ENCODE measurements around the gene TRPM3.

The TRPM3 gene

DNA sequence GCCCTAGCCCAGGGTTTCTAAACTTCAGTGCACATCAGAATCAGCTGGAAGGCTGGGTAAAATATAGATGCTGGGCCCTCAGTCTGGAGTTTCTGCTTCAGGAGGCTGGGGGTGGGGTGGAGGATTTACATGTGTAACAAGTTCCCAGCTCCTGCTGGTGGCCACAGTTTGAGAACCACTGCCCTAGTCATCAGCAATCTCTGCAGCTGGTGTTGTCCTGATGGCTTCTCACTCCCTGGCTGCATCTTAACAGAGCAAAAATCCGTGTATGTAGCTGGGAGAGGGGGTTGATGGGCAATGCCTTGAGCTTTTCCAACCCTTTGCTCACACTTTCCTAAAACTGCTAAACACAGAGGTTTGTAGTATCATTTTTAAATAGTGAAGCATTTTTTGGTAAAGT is 520.9 kb downstream of the TRPM3 start:
- Mint-ChIP-seq H3K36me3 (no peaks in the 10 kb centered on the region), H3K9me3 (no peaks in the 10 kb centered on the region), H3K4me1 (no peaks in the 10 kb centered on the region), H3K4me3 (no peak overlapping the region), H3K27ac (no peak overlapping the region)
- ATAC-seq, result no peak
- no peak for DNase-seq (ENCODE audit: low spot score in 2 of 2)

- Mint-ChIP-seq H3K4me3 (no peak overlapping the region), H3K36me3 (no peaks in the 10 kb centered on the region), H3K4me1 (no peaks in the 10 kb centered on the region), H3K27ac (no peak overlapping the region), H3K9me3 (no peaks in the 10 kb centered on the region)
- ATAC-seq, result no peak
- DNase-seq (ENCODE audit: low spot score in 2 of 2), result no peak
Observed at GRCh38 chr9:70597886-70598285, 523.5 kb downstream of the TRPM3 start.

DNA sequence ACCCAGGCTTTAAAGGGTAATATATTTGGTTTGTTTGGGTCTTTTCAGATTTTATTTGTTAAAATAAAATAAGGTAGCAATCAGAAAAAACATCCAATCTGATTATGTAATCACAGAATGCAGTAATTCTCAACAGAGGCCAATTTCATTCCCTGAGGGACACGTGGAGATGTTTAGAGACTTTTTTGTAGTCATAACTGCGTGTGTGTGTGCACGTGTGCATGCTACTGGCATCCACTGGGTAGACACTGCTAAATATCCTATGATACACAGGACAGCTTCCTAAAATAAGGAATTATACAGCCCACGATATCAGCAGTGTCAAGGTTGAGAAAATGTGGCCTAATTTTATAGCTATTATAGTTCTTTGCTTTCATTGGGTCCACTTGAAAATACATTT is 526.2 kb downstream of the TRPM3 start:
- H3K9me3 Mint-ChIP-seq, result no peaks in the 10 kb centered on the region
- H3K4me3 Mint-ChIP-seq, result no peak overlapping the region
- no peak overlapping the region for H3K27ac Mint-ChIP-seq
- no peak for ATAC-seq
- no peak for DNase-seq (ENCODE audit: low spot score in 2 of 2)
- H3K36me3 Mint-ChIP-seq, result no peaks in the 10 kb centered on the region
- H3K4me1 Mint-ChIP-seq, result no peaks in the 10 kb centered on the region

DNA sequence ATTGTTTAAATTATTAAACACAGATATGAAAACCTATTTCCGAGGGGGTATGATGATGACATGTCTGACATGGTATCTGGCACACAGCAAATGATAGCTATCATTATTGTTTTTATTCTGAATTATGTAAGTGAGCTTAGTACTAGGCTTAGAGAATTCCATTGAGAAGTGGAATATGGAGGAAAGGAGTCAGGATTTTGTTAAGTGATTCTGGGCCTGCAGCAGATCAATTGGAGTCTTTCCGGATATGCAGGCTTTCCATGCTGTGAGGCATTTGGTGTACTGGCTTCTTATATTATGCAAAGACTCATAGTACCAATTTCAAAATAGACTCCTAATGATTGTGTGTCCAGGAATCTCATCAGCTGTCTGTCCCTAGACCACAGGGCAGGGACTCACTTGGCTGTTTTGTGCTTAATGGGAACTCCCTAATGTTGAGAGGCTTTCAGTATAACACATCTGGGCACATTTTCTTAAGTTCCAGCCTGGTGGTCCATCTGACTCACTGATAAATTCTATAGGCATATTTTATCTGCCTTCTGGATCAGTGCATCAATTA is 527.0 kb downstream of the TRPM3 start:
- Mint-ChIP-seq H3K9me3 (no peaks in the 10 kb centered on the region), H3K27ac (no peak overlapping the region), H3K36me3 (no peaks in the 10 kb centered on the region), H3K4me1 (no peaks in the 10 kb centered on the region), H3K4me3 (no peak overlapping the region)
- DNase-seq (ENCODE audit: low spot score in 2 of 2) (no peak), ATAC-seq (no peak)

- no peaks in the 10 kb centered on the region for H3K4me1 Mint-ChIP-seq
- ATAC-seq (no peak), DNase-seq (ENCODE audit: low spot score in 2 of 2) (no peak)
- H3K36me3 Mint-ChIP-seq, result no peaks in the 10 kb centered on the region
- H3K4me3 Mint-ChIP-seq, result no peak overlapping the region
- no peak overlapping the region for H3K27ac Mint-ChIP-seq
- H3K9me3 Mint-ChIP-seq, result no peaks in the 10 kb centered on the region
Observed at GRCh38 chr9:70593241-70593640, 528.2 kb downstream of the TRPM3 start.

DNA sequence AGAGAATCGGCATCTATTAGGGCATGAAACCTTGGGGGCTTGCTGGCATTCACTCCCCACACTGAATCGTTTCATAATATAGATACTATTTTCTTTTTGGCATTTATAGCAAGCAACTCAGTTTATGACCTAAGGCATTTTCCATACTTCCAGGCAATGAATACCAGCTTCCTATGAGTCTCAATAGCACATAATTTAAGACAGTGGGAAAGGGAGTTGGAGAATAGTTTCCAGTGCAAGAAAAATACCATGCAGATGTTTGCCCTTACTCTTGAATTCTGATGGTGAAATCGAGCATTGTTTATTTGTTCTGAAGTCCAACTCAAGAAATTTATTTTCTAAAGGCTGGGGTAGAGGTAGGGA is 531.1 kb downstream of the TRPM3 start:
- Mint-ChIP-seq H3K36me3 (no peaks in the 10 kb centered on the region), H3K4me3 (no peak overlapping the region), H3K27ac (no peak overlapping the region), H3K4me1 (no peaks in the 10 kb centered on the region), H3K9me3 (no peaks in the 10 kb centered on the region)
- ATAC-seq (no peak), DNase-seq (ENCODE audit: low spot score in 2 of 2) (no peak)

GRCh38 chr9:70589571-70590314 is 531.7 kb downstream of the TRPM3 start:
- no peak for ATAC-seq
- Mint-ChIP-seq H3K4me3 (no peak overlapping the region), H3K36me3 (no peaks in the 10 kb centered on the region), H3K9me3 (no peaks in the 10 kb centered on the region), H3K4me1 (no peaks in the 10 kb centered on the region), H3K27ac (no peak overlapping the region)
- DNase-seq (ENCODE audit: low spot score in 2 of 2), result no peak

GRCh38 chr9:70588999-70589398 is 532.4 kb downstream of the TRPM3 start:
- Mint-ChIP-seq H3K27ac (no peak overlapping the region), H3K9me3 (no peaks in the 10 kb centered on the region), H3K36me3 (no peaks in the 10 kb centered on the region), H3K4me3 (no peak overlapping the region), H3K4me1 (no peaks in the 10 kb centered on the region)
- no peak for ATAC-seq
- no peak for DNase-seq (ENCODE audit: low spot score in 2 of 2)

- Mint-ChIP-seq H3K9me3 (no peaks in the 10 kb centered on the region), H3K4me1 (no peaks in the 10 kb centered on the region), H3K27ac (no peak overlapping the region), H3K4me3 (no peak overlapping the region), H3K36me3 (no peaks in the 10 kb centered on the region)
- ATAC-seq, result no peak
- no peak for DNase-seq (ENCODE audit: low spot score in 2 of 2)
Observed at GRCh38 chr9:70588381-70588780, 533.0 kb downstream of the TRPM3 start.

DNA sequence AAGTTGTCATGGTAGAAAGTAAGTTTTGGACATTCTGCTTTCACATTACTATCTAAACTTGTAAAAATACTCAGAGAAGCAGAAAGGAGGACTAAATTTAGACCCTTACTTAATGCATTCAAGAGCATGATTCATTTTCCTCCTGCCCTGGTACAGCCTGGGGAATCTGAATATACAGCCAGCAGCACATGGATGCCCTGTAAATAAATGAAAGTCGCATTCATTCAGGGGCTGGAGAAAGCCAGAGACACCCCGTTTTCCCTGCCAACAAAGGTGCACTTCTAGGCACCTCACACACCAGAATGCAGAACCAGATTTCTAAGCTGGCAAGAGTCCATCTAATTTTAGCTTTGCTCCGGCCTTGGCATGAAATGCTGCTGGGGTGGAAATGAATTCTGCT is 534.2 kb downstream of the TRPM3 start:
- Mint-ChIP-seq H3K4me3 (no peak overlapping the region), H3K4me1 (no peaks in the 10 kb centered on the region), H3K36me3 (no peaks in the 10 kb centered on the region), H3K27ac (no peak overlapping the region), H3K9me3 (no peaks in the 10 kb centered on the region)
- DNase-seq (ENCODE audit: low spot score in 2 of 2) (no peak), ATAC-seq (no peak)

DNA sequence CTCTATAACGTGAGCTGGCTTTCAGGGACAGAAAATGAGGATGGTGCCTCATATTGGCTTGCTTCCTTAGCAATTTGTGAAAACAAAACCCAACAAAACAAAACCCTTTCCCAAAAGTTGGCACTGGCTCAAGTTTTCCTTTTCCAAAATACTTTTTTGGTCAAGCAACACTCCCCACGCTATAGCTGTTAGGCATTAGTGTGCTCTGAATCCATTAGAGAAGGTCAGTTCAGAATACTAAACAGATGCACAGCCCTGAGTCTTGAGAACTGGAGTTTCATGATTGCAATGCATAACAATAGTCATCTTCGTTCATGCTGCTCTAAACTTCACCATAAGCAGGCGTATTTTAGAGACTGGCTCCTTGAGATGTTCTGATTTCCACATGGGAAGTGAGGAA is 534.9 kb downstream of the TRPM3 start:
- DNase-seq (ENCODE audit: low spot score in 2 of 2), result no peak
- Mint-ChIP-seq H3K4me3 (no peak overlapping the region), H3K36me3 (no peaks in the 10 kb centered on the region), H3K27ac (no peak overlapping the region), H3K4me1 (no peaks in the 10 kb centered on the region), H3K9me3 (no peaks in the 10 kb centered on the region)
- ATAC-seq, result no peak

DNA sequence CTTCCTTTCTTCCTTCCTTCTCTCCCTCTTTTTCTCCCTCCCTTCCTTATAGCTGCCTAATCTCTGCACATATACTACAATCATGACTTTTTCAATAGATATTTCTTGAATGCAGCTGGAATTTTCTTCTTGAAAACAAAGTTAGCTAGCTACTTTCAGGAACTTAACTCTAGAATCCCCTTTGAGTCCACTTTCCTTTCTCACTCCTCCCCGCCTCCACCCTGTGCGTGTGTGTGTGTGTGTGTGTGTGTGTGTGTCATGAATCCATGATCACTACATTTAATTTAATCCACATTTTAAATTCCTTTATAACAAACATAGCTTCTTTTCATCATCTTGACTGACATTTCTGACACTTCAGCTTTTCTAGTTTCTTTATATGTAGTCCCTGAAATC is 539.5 kb downstream of the TRPM3 start:
- ATAC-seq (no peak), DNase-seq (ENCODE audit: low spot score in 2 of 2) (no peak)
- Mint-ChIP-seq H3K9me3 (no peaks in the 10 kb centered on the region), H3K27ac (no peak overlapping the region), H3K36me3 (no peaks in the 10 kb centered on the region), H3K4me1 (no peaks in the 10 kb centered on the region), H3K4me3 (no peak overlapping the region)

DNA sequence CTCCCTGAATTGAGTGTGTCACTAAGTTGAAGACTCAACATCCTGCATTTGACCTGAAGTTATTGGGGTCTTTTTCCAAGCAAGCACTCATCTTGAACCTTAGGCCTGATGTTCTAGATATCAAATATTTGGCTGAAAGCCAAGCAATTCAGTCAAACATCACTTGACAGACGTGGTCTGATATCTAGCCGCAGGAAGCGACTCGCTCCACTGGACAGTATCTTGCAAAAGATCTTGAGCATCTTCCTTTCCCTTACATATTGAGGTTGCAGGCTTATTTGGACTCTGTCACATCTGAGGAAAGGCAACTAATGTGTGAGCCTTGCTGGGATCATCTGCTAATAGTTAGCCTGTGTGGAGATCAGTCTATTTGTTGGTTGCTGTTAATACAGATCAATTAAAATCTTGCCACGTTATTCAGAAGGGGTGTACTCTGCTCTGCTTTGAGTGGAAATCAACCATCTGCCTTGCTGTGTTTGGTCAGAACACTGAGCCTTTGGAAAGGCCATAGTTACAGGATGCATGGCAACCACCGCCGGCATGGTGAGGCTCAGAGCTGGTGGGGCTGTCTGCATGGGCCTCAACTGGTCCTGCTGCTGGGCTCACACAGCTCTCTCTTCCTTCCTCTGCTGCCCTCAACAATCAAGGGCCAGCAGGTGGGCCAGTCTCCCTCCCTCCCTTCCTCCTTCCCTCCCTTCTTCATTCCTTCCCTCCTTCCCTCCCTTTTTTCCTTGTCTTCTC is 540.0 kb downstream of the TRPM3 start:
- H3K9me3 Mint-ChIP-seq, result no peaks in the 10 kb centered on the region

DNA sequence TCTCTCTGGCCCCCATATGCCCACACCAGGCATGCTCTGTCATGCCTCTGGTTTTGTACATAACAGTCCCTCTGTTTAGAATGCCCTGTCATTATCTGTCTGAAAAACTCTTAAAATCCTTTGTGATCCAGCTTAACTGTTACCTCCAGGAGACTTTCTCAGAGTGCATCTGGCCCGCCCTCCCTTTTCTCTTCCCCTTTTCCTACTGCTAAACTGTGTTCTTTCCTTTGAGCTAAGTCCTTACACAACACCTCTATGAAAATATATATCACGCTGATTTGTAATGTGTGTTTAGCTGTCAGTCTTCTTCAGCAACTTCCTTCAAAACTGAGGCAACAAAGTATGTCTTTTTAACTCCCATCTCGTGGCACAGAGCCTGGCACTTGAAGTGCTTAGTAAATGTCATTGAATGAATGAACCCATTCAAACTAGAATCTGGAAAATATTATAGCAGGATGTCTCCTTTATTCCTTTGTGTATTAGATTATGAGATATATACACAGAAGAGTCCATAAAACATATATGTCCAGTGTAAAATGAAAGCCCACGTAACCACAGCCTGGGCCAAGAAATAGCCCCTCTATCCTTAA is 540.7 kb downstream of the TRPM3 start:
- H3K36me3 Mint-ChIP-seq, result no peaks in the 10 kb centered on the region
- no peak for ATAC-seq

More for the DNA sequence above, 540.0 kb downstream of the TRPM3 start:
- Mint-ChIP-seq H3K4me3 (no peak overlapping the region), H3K36me3 (no peaks in the 10 kb centered on the region), H3K27ac (no peak overlapping the region), H3K4me1 (no peaks in the 10 kb centered on the region)
- DNase-seq (ENCODE audit: low spot score in 2 of 2), result no peak
- ATAC-seq, result no peak

DNA sequence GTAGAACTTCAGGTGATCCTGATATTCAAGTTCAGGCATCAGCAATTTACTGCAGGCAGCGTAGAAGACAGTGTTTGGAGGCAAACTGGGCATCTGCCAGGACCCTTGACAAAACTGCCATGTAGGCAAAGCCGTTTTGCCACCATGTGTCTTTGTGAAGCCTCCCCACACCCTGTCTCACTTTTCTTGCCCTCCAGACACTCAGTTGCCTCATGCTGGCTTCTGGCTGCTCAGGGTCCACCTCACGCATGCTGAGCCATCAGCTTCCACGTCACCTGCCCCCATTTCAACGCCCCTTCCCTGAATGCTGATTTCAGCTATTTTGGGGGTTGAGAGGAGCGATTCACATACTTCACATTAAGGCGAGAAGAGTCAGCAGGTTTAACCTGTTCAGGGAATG is 541.7 kb downstream of the TRPM3 start:
- Mint-ChIP-seq H3K4me1 (no peaks in the 10 kb centered on the region), H3K36me3 (no peaks in the 10 kb centered on the region), H3K27ac (no peak overlapping the region), H3K9me3 (no peaks in the 10 kb centered on the region), H3K4me3 (no peak overlapping the region)
- DNase-seq (ENCODE audit: low spot score in 2 of 2) (no peak), ATAC-seq (no peak)

More for the DNA sequence above, 540.7 kb downstream of the TRPM3 start:
- no peak overlapping the region for H3K27ac Mint-ChIP-seq
- H3K9me3 Mint-ChIP-seq, result no peaks in the 10 kb centered on the region
- no peaks in the 10 kb centered on the region for H3K4me1 Mint-ChIP-seq
- no peak overlapping the region for H3K4me3 Mint-ChIP-seq
- no peak for DNase-seq (ENCODE audit: low spot score in 2 of 2)

GRCh38 chr9:70578720-70579119 is 542.7 kb downstream of the TRPM3 start:
- ATAC-seq, result no peak
- DNase-seq (ENCODE audit: low spot score in 2 of 2), result no peak
- no peaks in the 10 kb centered on the region for H3K36me3 Mint-ChIP-seq
- no peak overlapping the region for H3K27ac Mint-ChIP-seq
- H3K4me3 Mint-ChIP-seq, result no peak overlapping the region
- no peaks in the 10 kb centered on the region for H3K9me3 Mint-ChIP-seq
- H3K4me1 Mint-ChIP-seq, result no peaks in the 10 kb centered on the region
